Esophagus (tissue), 2 donors: ENCODE data around the gene SVBP. TPM values are rescaled to one million over a fixed set of nuclear protein-coding genes. Genes with fewer than 3 reads are reported as not detected.

ENCODE experiments used
- H3K27ac ChIP-seq, 2 donors: one replicate each; pipeline ENCODE4 v1.5.1; 2013; ENCODE audit warnings: low read depth in 2 of 2, mild to moderate bottlenecking in 2 of 2, inconsistent platforms in 1 of 2, low read length in 1 of 2, moderate library complexity in 1 of 2
- H3K27me3 ChIP-seq, 2 donors: one replicate each; pipeline ENCODE4 v1.6.1; 2013; ENCODE audit warnings: low read length in 2 of 2, control low read depth in 1 of 2, mild to moderate bottlenecking in 1 of 2; ENCODE audit not compliant: insufficient read depth in 2 of 2, control insufficient read depth in 1 of 2
- H3K36me3 ChIP-seq, 2 donors: one replicate each; pipeline ENCODE4 v1.6.1; 2013; ENCODE audit warnings: low read length in 1 of 2; ENCODE audit not compliant: control insufficient read depth in 2 of 2, insufficient read depth in 2 of 2
- H3K4me1 ChIP-seq, 2 donors: one replicate each; pipeline ENCODE4 v1.6.1; 2013; ENCODE audit warnings: low read length in 1 of 2; ENCODE audit not compliant: control insufficient read depth in 2 of 2, insufficient read depth in 2 of 2
- H3K4me3 ChIP-seq, 2 donors: one replicate each; pipeline ENCODE4 v1.5.1; 2013; ENCODE audit warnings: low read length in 2 of 2, mild to moderate bottlenecking in 2 of 2, low read depth in 1 of 2, moderate library complexity in 1 of 2
- H3K9me3 ChIP-seq, 2 donors: one replicate each; pipeline ENCODE4 v1.6.1; 2013; ENCODE audit warnings: mild to moderate bottlenecking in 2 of 2, low read depth in 1 of 2, low read length in 1 of 2, moderate library complexity in 1 of 2; ENCODE audit not compliant: control insufficient read depth in 2 of 2, insufficient read depth in 1 of 2
- WGBS, 2 donors: extraction: QIAGEN DNeasy Blood & Tissue Kit; methylation state at CpG; one replicate each; pipeline ENCODE4 v1.1.7; 2013; 5-methylcytosine and 5-hydroxymethylcytosine counted together
- polyA plus RNA-seq, 2 donors: library from polyadenylated mRNA; stranded (reverse); fragments of 200-250 nt; gene quantifications; one replicate each; pipeline ENCODE4 v1.2.3, GENCODE V29; 2013
- donor health status: healthy with polysubstance abuse.
- donor health status: Bipolar disorder and iron deficiency.

Gene SVBP
- polyA plus RNA-seq, 2 donors: 13.3 to 16.7 TPM

DNA sequence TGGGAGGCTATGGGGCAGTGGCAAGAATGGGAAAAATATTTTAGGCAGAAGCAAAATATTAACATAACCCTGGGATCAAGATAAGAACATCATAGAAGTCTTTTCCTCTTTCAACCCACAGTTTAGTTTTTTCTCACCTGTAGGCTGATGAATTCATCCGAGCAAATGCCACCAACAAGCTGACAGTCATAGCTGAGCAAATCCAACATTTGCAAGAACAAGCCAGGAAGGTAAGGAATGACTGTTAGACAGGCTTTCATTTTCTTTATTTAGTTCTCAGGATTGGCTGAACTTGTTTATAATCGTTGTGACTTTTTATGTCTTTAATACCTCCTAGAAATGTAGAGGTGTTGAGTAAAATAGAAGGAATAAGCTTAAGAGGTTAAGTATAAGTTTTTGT is 43.8 kb downstream of the SVBP start:
- Histone ChIP-seq H3K4me3 (no peak overlapping the region), H3K27me3 (no peaks in the 10 kb centered on the region), H3K36me3 (peaks cover 8 to 11% of the 10 kb centered on the region in 2 donors), H3K27ac (no peak overlapping the region), H3K4me1 (no peaks in the 10 kb centered on the region), H3K9me3 (no peaks in the 10 kb centered on the region)
- WGBS, 2 donors: 47 to 75% methylated on average over 2 of the region's 2 CpGs

GRCh38 chr1:42769811-42770210 is 47.4 kb downstream of the SVBP start:
- Histone ChIP-seq H3K27ac (no peak overlapping the region), H3K4me1 (no peaks in the 10 kb centered on the region), H3K36me3 (no peaks in the 10 kb centered on the region), H3K9me3 (no peaks in the 10 kb centered on the region), H3K4me3 (no peak overlapping the region), H3K27me3 (no peaks in the 10 kb centered on the region)
- 86 to 95% methylated on average over 3 of the region's 3 CpGs for WGBS, 2 donors

GRCh38 chr1:42768172-42768571 is 49.0 kb downstream of the SVBP start:
- H3K4me1 ChIP-seq: no peaks in the 10 kb centered on the region
- no peaks in the 10 kb centered on the region for H3K36me3 ChIP-seq
- WGBS, 2 donors: 75 to 82% methylated on average over 2 of the region's 2 CpGs
- no peaks in the 10 kb centered on the region for H3K9me3 ChIP-seq
- no peaks in the 10 kb centered on the region for H3K27me3 ChIP-seq
- peak overlapping the region in 1 of 2 donors; percentile 89 for H3K4me3 ChIP-seq
- H3K27ac ChIP-seq: no peak overlapping the region

DNA sequence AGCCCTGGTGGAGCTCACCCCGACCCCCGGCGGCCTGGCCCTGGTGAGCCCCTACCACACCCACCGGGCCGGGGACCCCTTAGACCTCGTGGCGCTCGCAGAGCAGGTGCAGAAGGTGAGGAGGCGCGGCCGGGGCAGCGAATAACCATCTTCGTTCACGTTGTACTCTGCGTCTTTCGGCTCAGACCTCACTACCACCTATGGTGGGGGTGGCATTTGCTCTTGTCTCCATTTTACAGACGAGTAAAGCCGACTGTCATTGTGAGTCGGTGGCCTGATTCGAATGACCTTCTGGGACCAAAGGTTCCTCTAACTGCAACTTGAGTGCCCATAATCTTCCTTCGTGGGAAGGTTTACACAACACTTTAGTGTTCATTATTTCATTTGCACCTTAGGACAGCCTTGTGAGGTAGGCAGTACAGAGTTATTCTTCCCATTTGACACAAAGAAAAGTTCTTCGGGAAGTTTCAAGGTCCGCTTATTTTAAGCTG is 49.6 kb downstream of the SVBP start:
- no peaks in the 10 kb centered on the region for H3K36me3 ChIP-seq
- H3K4me1 ChIP-seq: no peaks in the 10 kb centered on the region

GRCh38 chr1:42766741-42767509 is 50.3 kb downstream of the SVBP start, which contains the start of the genes C1orf50 and P3H1:
Gene C1orf50, plus strand, starts transcription at chr1:42767249. Its CDS starts 63 bp downstream, at chr1:42767312.
Gene P3H1, minus strand, starts transcription at chr1:42767028. Its CDS starts 57 bp downstream, at chr1:42766971.
- Histone ChIP-seq H3K4me3 (peak within 1 kb of the TSS; percentile 89 to 99), H3K27ac (peak within 1 kb of the TSS; percentile 93 to 96), H3K36me3 (no peaks in the 10 kb centered on the region), H3K27me3 (no peaks in the 10 kb centered on the region), H3K9me3 (no peaks in the 10 kb centered on the region), H3K4me1 (no peaks in the 10 kb centered on the region)
- 0% methylated on average over 74 to 82 of the region's 82 CpGs for WGBS, 2 donors

More for the DNA sequence above, 49.6 kb downstream of the SVBP start:
- Histone ChIP-seq H3K4me3 (peak overlapping the region; percentile 89 to 99), H3K27me3 (no peaks in the 10 kb centered on the region), H3K27ac (peak overlapping the region; percentile 93 to 96), H3K9me3 (no peaks in the 10 kb centered on the region)
- WGBS, 2 donors: 1 to 2% methylated on average over 23 of the region's 23 CpGs

- H3K27ac ChIP-seq: peak overlapping the region; percentile 63 to 88
- 1% methylated on average over 44 of the region's 44 CpGs for WGBS, 2 donors
- no peaks in the 10 kb centered on the region for H3K36me3 ChIP-seq
- no peaks in the 10 kb centered on the region for H3K27me3 ChIP-seq
- peak overlapping the region; percentile 59 to 78 for H3K4me3 ChIP-seq
- no peaks in the 10 kb centered on the region for H3K9me3 ChIP-seq
- no peaks in the 10 kb centered on the region for H3K4me1 ChIP-seq
Observed at GRCh38 chr1:42765832-42766740, 51.1 kb downstream of the SVBP start.

- H3K27ac ChIP-seq: no peak overlapping the region
- H3K4me3 ChIP-seq: peak overlapping the region in 1 of 2 donors; percentile 59
- no peaks in the 10 kb centered on the region for H3K27me3 ChIP-seq
- no peaks in the 10 kb centered on the region for H3K4me1 ChIP-seq
- H3K36me3 ChIP-seq: no peaks in the 10 kb centered on the region
- no peaks in the 10 kb centered on the region for H3K9me3 ChIP-seq
- WGBS, 2 donors: 27 to 29% methylated on average over 7 of the region's 7 CpGs
Observed at GRCh38 chr1:42765269-42765668, 51.9 kb downstream of the SVBP start.

DNA sequence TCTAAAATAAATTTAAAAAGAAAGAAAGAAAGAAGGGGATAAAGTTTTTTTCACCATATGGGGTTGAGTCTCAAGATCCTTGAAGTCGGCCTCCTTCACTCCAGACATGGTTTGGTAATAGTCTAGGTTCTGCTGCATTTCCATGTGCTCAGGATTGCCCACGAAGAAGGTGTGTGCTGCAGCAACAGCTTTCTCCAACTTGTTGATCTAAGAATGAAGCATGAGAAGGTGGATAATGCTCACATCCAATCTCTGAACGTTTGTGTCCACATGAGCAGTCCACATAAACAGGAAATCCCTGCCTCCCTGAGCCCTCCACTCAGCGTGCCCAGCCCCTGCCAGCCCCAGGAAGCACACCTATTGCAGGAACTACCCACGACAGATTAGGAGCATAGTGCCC is 54.9 kb downstream of the SVBP start:
- H3K4me1 ChIP-seq: no peaks in the 10 kb centered on the region
- no peak overlapping the region for H3K27ac ChIP-seq
- no peaks in the 10 kb centered on the region for H3K9me3 ChIP-seq
- 69 to 71% methylated on average over 5 of the region's 5 CpGs for WGBS, 2 donors
- peaks cover 0 to 6% of the 10 kb centered on the region in 2 donors for H3K36me3 ChIP-seq
- H3K27me3 ChIP-seq: no peaks in the 10 kb centered on the region
- no peak overlapping the region for H3K4me3 ChIP-seq

- H3K4me3 ChIP-seq: no peak overlapping the region
- H3K9me3 ChIP-seq: no peaks in the 10 kb centered on the region
- WGBS, 2 donors: 94 to 98% methylated on average over 4 of the region's 4 CpGs
- H3K27me3 ChIP-seq: no peaks in the 10 kb centered on the region
- H3K36me3 ChIP-seq: peaks cover 0 to 10% of the 10 kb centered on the region in 2 donors
- no peaks in the 10 kb centered on the region for H3K4me1 ChIP-seq
- H3K27ac ChIP-seq: no peak overlapping the region
Observed at GRCh38 chr1:42761567-42761966, 55.6 kb downstream of the SVBP start.
